H1 (cell line): ENCODE measurements around the gene ZNF407. TPM values are rescaled to one million over a fixed set of nuclear protein-coding genes. Genes with fewer than 3 reads are reported as not detected.

Experiments used
- CTCF ChIA-PET: fragments of 300-600 bp; sonication (Branson Sonifier 250); formaldehyde crosslinking; loops from one replicate; lab custom pipeline; 2021; ENCODE audit not compliant: partially characterized antibody; lab: Charles Lee
- POLR2A ChIA-PET: fragments of 300-600 bp; sonication (Branson Sonifier 250); formaldehyde crosslinking; loops from one replicate; lab custom pipeline; 2021; ENCODE audit warnings: inconsistent platforms; ENCODE audit not compliant: partially characterized antibody; lab: Charles Lee
- DNase-seq, 2 experiments: peaks; one replicate each; pipeline versions ENCODE4 v3.0.0 to v3.0.0-alpha.2; 2010 to 2022; ENCODE audit warnings: low spot score in 2 of 2, low read depth in 1 of 2, mixed read lengths in 1 of 2
- FAIRE-seq: peaks from 2 replicates; lab custom pipeline; 2011; peaks lifted over from hg19 to GRCh38; lab: Jason Lieb, UNC
- H2AFZ ChIP-seq: 2 replicates; pipeline ENCODE4 v1.8.1; 2012; ENCODE audit warnings: low read length, inconsistent platforms
- H2AK5ac ChIP-seq: 2 replicates; pipeline ENCODE4 v1.6.1; 2013; ENCODE audit warnings: low read depth, low read length
- H2BK120ac ChIP-seq: replicated peaks from 2 replicates; pipeline ENCODE3; 2013; ENCODE audit warnings: low read depth, low read length, inconsistent platforms
- H2BK12ac ChIP-seq: 2 replicates; pipeline ENCODE4 v1.6.1; 2013; ENCODE audit warnings: low read depth, low read length
- H2BK15ac ChIP-seq: 2 replicates; pipeline ENCODE4 v1.6.1; 2013; ENCODE audit warnings: low read length
- H2BK20ac ChIP-seq: 2 replicates; pipeline ENCODE4 v1.6.1; 2013; ENCODE audit warnings: low read length
- H2BK5ac ChIP-seq: 2 replicates; pipeline ENCODE4 v1.6.1; 2013; ENCODE audit warnings: low read depth, low read length
- H3K14ac ChIP-seq: 2 replicates; pipeline ENCODE4 v1.6.1; 2013; ENCODE audit warnings: inconsistent platforms; ENCODE audit not compliant: insufficient read length
- H3K18ac ChIP-seq: 2 replicates; pipeline ENCODE4 v1.6.1; 2013; ENCODE audit warnings: low read length; ENCODE audit errors: extremely low read depth
- H3K23ac ChIP-seq: 2 replicates; pipeline ENCODE4 v1.6.1; 2013; ENCODE audit warnings: inconsistent platforms; ENCODE audit not compliant: insufficient read length
- H3K23me2 ChIP-seq: 2 replicates; pipeline ENCODE4 v1.6.1; 2013; ENCODE audit warnings: low read depth, low read length
- H3K27ac ChIP-seq: 2 replicates; pipeline ENCODE4 v1.6.1; 2011; ENCODE audit warnings: low read depth, low read length, inconsistent platforms
- H3K27me3 ChIP-seq, 4 experiments: replicated peaks in 1 of 4; 1 replicate in 1 of 4; 2 replicates in 3 of 4; pipeline versions ENCODE4 v1.6.1 to v1.8.1; 2011 to 2013; ENCODE audit warnings: low read length in 3 of 4, mild to moderate bottlenecking in 3 of 4, inconsistent platforms in 2 of 4, mixed read lengths in 2 of 4, moderate library complexity in 1 of 4; ENCODE audit not compliant: control insufficient read depth in 3 of 4, insufficient read depth in 3 of 4; ENCODE audit errors: extremely low read depth in 1 of 4
- H3K36me3 ChIP-seq, 4 experiments: 2 replicates each; pipeline versions ENCODE4 v1.6.1 to v1.8.1; 2011 to 2013; ENCODE audit warnings: mild to moderate bottlenecking in 4 of 4, low read length in 3 of 4, moderate library complexity in 2 of 4, control low read depth in 1 of 4, inconsistent platforms in 1 of 4; ENCODE audit not compliant: insufficient read depth in 4 of 4, control insufficient read depth in 2 of 4
- H3K4ac ChIP-seq: replicated peaks from 2 replicates; pipeline ENCODE3; 2013; ENCODE audit warnings: low read length, low read depth, mixed read lengths, inconsistent platforms; ENCODE audit not compliant: insufficient read length
- H3K4me1 ChIP-seq, 4 experiments: replicated peaks in 1 of 4; 1 replicate in 1 of 4; 2 replicates in 3 of 4; pipeline versions ENCODE4 v1.6.1 to v1.8.1; 2011 to 2013; ENCODE audit warnings: low read length in 3 of 4, inconsistent platforms in 2 of 4, mixed read lengths in 1 of 4; ENCODE audit not compliant: insufficient read depth in 4 of 4, control insufficient read depth in 3 of 4
- H3K4me2 ChIP-seq, 2 experiments: 2 replicates each; pipeline versions ENCODE4 v1.6.1 to v1.8.1; 2011 to 2013; ENCODE audit warnings: low read depth in 2 of 2, low read length in 2 of 2, control low read depth in 1 of 2, inconsistent platforms in 1 of 2, mild to moderate bottlenecking in 1 of 2; ENCODE audit not compliant: insufficient read depth in 1 of 2
- H3K4me3 ChIP-seq, 4 experiments: fragments of 200-600, 300-600 bp in 1 of 4; sonication (generic), shearing (Covaris generic), sonication (Bioruptor Twin) in 1 of 4; 2 replicates each; pipeline versions ENCODE4 v1.5.1 to v1.8.1; 2011 to 2016; ENCODE audit warnings: low read length in 4 of 4, low read depth in 3 of 4, control low read depth in 2 of 4, inconsistent platforms in 2 of 4, mild to moderate bottlenecking in 2 of 4, mixed read lengths in 1 of 4, moderate library complexity in 1 of 4; ENCODE audit not compliant: insufficient read depth in 2 of 4; ENCODE audit errors: extremely low read depth in 1 of 4
- H3K56ac ChIP-seq: replicated peaks from 2 replicates; pipeline ENCODE3; 2013; ENCODE audit warnings: low read depth, mild to moderate bottlenecking, mixed read lengths, low read length, inconsistent platforms; ENCODE audit not compliant: insufficient read length
- H3K79me1 ChIP-seq: 2 replicates; pipeline ENCODE4 v1.6.1; 2013; ENCODE audit warnings: low read depth, low read length, control low read depth
- H3K79me2 ChIP-seq, 2 experiments: 2 replicates each; pipeline versions ENCODE4 v1.6.1 to v1.8.1; 2012 to 2013; ENCODE audit warnings: low read length in 2 of 2, mild to moderate bottlenecking in 2 of 2, inconsistent platforms in 1 of 2; ENCODE audit not compliant: insufficient read depth in 2 of 2, control insufficient read depth in 1 of 2
- H3K9ac ChIP-seq, 4 experiments: replicated peaks in 1 of 4; 1 replicate in 1 of 4; 2 replicates in 3 of 4; pipeline versions ENCODE4 v1.6.1 to v1.8.1; 2011 to 2013; ENCODE audit warnings: low read depth in 3 of 4, low read length in 3 of 4, control low read depth in 2 of 4, mild to moderate bottlenecking in 2 of 4, moderate library complexity in 2 of 4, inconsistent platforms in 1 of 4; ENCODE audit errors: extremely low read depth in 1 of 4
- H3K9me3 ChIP-seq, 2 experiments: 2 replicates each; pipeline versions ENCODE4 v1.6.1 to v1.8.1; 2012 to 2013; ENCODE audit warnings: mild to moderate bottlenecking in 2 of 2, moderate library complexity in 2 of 2, control low read depth in 1 of 2, inconsistent platforms in 1 of 2, low read depth in 1 of 2, low read length in 1 of 2, mixed read lengths in 1 of 2; ENCODE audit not compliant: insufficient read depth in 2 of 2
- H4K20me1 ChIP-seq, 2 experiments: replicated peaks in 1 of 2; 2 replicates each; pipeline versions ENCODE3 to v1.8.1; 2011 to 2013; ENCODE audit warnings: inconsistent platforms in 2 of 2, low read length in 2 of 2, mild to moderate bottlenecking in 1 of 2; ENCODE audit not compliant: insufficient read depth in 2 of 2, control insufficient read depth in 1 of 2
- H4K5ac ChIP-seq: 2 replicates; pipeline ENCODE4 v1.6.1; 2013; ENCODE audit warnings: low read length, low read depth, mixed read lengths, inconsistent platforms; ENCODE audit not compliant: insufficient read length
- H4K8ac ChIP-seq: 2 replicates; pipeline ENCODE4 v1.8.0; 2013; ENCODE audit warnings: mild to moderate bottlenecking, moderate library complexity, low read length, inconsistent platforms; ENCODE audit not compliant: insufficient read depth; ENCODE audit errors: extremely low read depth
- H4K91ac ChIP-seq: replicated peaks from 2 replicates; pipeline ENCODE3; 2013; ENCODE audit warnings: low read length, mixed read lengths, inconsistent platforms; ENCODE audit not compliant: insufficient read length
- BRCA1 ChIP-seq: IDR thresholded peaks from 2 replicates; pipeline ENCODE4 v1.6.1; 2012; ENCODE audit warnings: low read depth, low read length, improper control_type of control experiment
- CBX5 ChIP-seq: fragments of 300-800, 300-1000 bp; sonication (generic); IDR thresholded peaks from 2 replicates; pipeline ENCODE4 v1.7.1; 2016; ENCODE audit warnings: antibody characterized with exemption, low read length, low read depth
- CHD2 ChIP-seq: IDR thresholded peaks from 2 replicates; pipeline ENCODE4 v1.6.1; 2012; ENCODE audit warnings: low read length, improper control_type of control experiment
- GTF2F1 ChIP-seq: IDR thresholded peaks from 2 replicates; pipeline ENCODE4 v1.6.1; 2012; ENCODE audit warnings: low read depth, low read length, improper control_type of control experiment, borderline replicate concordance
- JUN ChIP-seq: IDR thresholded peaks from 2 replicates; pipeline ENCODE4 v1.6.1; 2011; ENCODE audit warnings: low read depth, mild to moderate bottlenecking, improper control_type of control experiment, low read length
- POLR2AphosphoS5 ChIP-seq: IDR thresholded peaks from 2 replicates; pipeline ENCODE4 v1.6.1; 2011; ENCODE audit warnings: low read depth, low read length
- SIN3A ChIP-seq, 2 experiments: IDR thresholded peaks in 1 of 2; conservative IDR thresholded peaks in 1 of 2; 2 replicates each; pipeline ENCODE4 v1.6.1; 2011 to 2012; ENCODE audit warnings: low read length in 2 of 2, improper control_type of control experiment in 1 of 2, low read depth in 1 of 2, mild to moderate bottlenecking in 1 of 2
- SIRT6 ChIP-seq: IDR thresholded peaks from one replicate; pipeline ENCODE4 v1.7.1; 2012; ENCODE audit warnings: low read length, inconsistent platforms
- SIX5 ChIP-seq: IDR thresholded peaks from 2 replicates; pipeline ENCODE4 v1.6.1; 2011; ENCODE audit warnings: mild to moderate bottlenecking, low read depth, low read length
- SRF ChIP-seq: IDR thresholded peaks from 2 replicates; pipeline ENCODE4 v1.6.1; 2011; ENCODE audit warnings: mild to moderate bottlenecking, low read depth, low read length, moderate library complexity
- SUZ12 ChIP-seq: fragments of 200-600 bp; sonication (generic); IDR thresholded peaks from 2 replicates; pipeline ENCODE4 v1.6.1; 2012; ENCODE audit warnings: mild to moderate bottlenecking, inconsistent platforms, low read length, moderate library complexity, mixed read lengths
- TAF1 ChIP-seq: IDR thresholded peaks from 2 replicates; pipeline ENCODE4 v1.6.1; 2011; ENCODE audit warnings: mild to moderate bottlenecking, low read depth, low read length
- polyA plus RNA-seq, 7 experiments: library from polyadenylated mRNA; depleted of rRNA in 3 of 7; stranded (reverse) in 5 of 7; unstranded in 2 of 7; fragments of >200 nt in 5 of 7; fragments of 200-250 nt in 2 of 7; gene quantifications; 1 replicate in 5 of 7; 2 replicates in 1 of 7; 4 replicates in 1 of 7; pipeline versions ENCODE4 v1.2.1 to v1.2.3, GENCODE V29; 2011 to 2013; ENCODE audit warnings: missing spikeins in 2 of 7, mixed read lengths in 2 of 7
- total RNA-seq: library from RNA; stranded (reverse); fragmentation: NEBNext Ultra II Directional; extraction: Animal tissue kit (Norgen Biotek cat#: 25700); gene quantifications from 2 replicates; pipeline ENCODE4 v1.2.1, GENCODE V29; 2021
- TF ChIP-seq, protein P1 (sequence below): IDR thresholded peaks from 2 replicates; pipeline ENCODE4 v1.6.1; 2012; ENCODE audit warnings: low read length, inconsistent platforms

ZNF407 gene
- total and polyA plus RNA-seq, 2 of the 8 experiments (the other 6 are each of a cell fraction or from before 2014, with no cell fraction given) = 1.5 to 6.8 TPM

- Histone ChIP-seq H3K4me2 (no peak overlapping the region), H3K27me3 (no peaks in the 10 kb centered on the region), H2AFZ (no peak overlapping the region), H2BK120ac (no peak overlapping the region), H3K56ac (no peak overlapping the region), H4K5ac (no peak overlapping the region), H3K79me1 (no peaks in the 10 kb centered on the region), H4K20me1 (no peaks in the 10 kb centered on the region), H3K79me2 (no peaks in the 10 kb centered on the region), H3K9ac (no peak overlapping the region), H2BK15ac (no peak overlapping the region), H2AK5ac (no peak overlapping the region), H3K14ac (no peak overlapping the region), H2BK20ac (no peak overlapping the region), H4K91ac (no peak overlapping the region), H3K4me3 (no peak overlapping the region), H3K27ac (no peak overlapping the region), H3K36me3 (no peaks in the 10 kb centered on the region), H2BK5ac (no peak overlapping the region), H3K4ac (no peak overlapping the region), H2BK12ac (no peak overlapping the region), H3K18ac (no peak overlapping the region), H3K23ac (no peak overlapping the region), H4K8ac (no peak overlapping the region), H3K23me2 (no peaks in the 10 kb centered on the region), H3K4me1 (no peaks in the 10 kb centered on the region), H3K9me3 (no peaks in the 10 kb centered on the region)
- DNase-seq (no peak), FAIRE-seq (no peak)
- ChIA-PET POLR2A (no interaction called here), CTCF (interaction anchor here (0.8 to 1.3 kb wide), 2 partner anchors 108 to 357 kb away, joined by 3 read pairs; no protein-coding TSS in a partner anchor)
- TF ChIP-seq, protein P1, sequence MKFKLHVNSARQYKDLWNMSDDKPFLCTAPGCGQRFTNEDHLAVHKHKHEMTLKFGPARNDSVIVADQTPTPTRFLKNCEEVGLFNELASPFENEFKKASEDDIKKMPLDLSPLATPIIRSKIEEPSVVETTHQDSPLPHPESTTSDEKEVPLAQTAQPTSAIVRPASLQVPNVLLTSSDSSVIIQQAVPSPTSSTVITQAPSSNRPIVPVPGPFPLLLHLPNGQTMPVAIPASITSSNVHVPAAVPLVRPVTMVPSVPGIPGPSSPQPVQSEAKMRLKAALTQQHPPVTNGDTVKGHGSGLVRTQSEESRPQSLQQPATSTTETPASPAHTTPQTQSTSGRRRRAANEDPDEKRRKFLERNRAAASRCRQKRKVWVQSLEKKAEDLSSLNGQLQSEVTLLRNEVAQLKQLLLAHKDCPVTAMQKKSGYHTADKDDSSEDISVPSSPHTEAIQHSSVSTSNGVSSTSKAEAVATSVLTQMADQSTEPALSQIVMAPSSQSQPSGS = no peak
- TF ChIP-seq BRCA1 (no peak), SRF (no peak), TAF1 (no peak), SUZ12 (no peak), JUN (no peak), CHD2 (no peak), SIN3A (conservative IDR thresholded peaks at IDR 0.05 in 1 of 2, IDR thresholded peaks at IDR 0.05 in 1 of 2; ENCODE audit: low read depth in 1 of 2, low read length in 2 of 2) (no peak), GTF2F1 (no peak), SIRT6 (no peak), SIX5 (no peak), CBX5 (no peak), POLR2AphosphoS5 (no peak)
Observed at GRCh38 chr18:74683573-74683972, 85.9 kb downstream of the ZNF407 start.
